Renal pelvis (tissue), 4 donors: ENCODE measurements around the gene VEGFA. TPM values are rescaled to one million over a fixed set of nuclear protein-coding genes. Genes with fewer than 3 reads are reported as not detected.

ENCODE experiments used
- DNase-seq: peaks from one replicate; pipeline ENCODE4 v3.0.0-alpha.2; 2013
- polyA plus RNA-seq, 3 donors: library from polyadenylated mRNA; unstranded; fragments of 120-200 nt; gene quantifications; one replicate each; pipeline ENCODE4 v1.2.1, GENCODE V29; 2013; ENCODE audit not compliant: insufficient read length in 3 of 3

VEGFA gene
- polyA plus RNA-seq, 3 donors, result 276 to 405 (median 349) TPM

DNA sequence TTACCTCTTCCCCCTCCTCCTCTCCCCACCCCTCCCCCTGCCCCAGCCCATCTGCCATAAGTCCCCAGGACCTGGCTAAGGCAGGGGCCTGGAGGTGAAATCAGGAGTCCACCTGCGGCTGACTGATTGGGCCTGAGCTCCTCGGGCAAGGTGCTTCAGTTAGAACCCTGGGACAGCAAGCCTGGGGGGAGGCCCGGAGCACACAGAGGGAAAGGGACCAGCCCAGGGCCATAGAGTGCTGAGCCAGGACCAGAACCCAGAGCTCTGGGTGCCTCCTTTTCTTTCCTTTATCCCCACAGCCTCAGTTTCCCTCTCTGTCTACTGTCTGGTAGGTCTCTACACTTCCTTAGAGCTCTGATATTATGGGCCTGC is 35.7 kb upstream of the VEGFA start:
- no peak for DNase-seq

DNA sequence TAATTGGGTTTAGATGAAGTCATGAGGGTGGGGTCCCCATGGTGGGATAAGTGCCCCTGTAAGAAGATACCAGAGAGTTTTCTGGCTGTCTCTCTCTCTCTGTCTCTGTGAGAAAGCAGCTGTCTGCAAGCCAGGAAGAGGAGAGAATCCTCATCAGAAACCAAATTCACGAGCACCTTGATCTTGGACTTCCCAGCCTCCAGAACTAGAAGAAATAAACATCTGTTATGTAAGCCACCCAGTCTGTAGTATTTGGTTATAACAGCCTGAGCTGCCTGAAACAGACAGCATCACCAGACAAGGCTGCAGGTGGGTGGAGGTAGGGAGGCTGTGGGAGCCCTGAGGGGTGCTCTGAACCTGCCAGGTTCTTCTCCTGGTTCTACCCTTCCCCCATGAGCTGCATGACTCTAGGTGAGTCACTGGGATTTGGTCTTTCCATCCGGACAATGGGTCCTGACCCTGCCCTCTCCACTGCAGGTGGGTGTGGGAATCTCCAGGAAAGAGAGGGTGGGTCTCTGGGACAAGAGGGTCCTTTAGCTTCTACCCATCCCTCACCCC is 34.3 kb upstream of the VEGFA start:
- no peak for DNase-seq

DNA sequence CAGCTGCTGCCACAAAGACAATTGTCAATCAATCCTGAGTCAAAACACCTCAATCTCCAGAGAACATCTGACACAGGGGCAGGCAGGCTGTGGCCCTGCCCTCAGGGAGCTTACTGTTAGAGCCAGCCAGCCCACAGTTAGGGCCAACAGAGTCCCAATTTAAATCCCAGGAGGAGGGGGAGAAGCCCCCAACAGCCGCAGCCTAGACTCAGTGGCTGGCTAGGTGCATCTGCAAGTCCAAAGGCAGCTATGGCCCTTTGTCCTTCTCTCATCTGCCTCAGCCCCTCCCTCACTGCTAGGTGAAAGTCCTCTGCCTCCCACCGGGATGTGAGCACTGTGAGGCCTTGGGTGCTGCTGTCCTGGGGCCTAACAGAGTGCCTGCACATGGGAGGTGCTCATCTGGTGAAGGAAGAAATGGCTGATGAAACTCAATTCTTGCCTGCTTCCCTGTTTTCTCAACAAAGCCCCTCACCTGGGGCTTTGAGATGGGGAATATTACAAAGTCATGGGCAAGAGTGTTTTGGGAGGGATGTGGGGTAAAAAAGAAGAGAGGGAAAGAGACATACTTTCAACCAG is 33.7 kb upstream of the VEGFA start:
- DNase-seq, result no peak

DNA sequence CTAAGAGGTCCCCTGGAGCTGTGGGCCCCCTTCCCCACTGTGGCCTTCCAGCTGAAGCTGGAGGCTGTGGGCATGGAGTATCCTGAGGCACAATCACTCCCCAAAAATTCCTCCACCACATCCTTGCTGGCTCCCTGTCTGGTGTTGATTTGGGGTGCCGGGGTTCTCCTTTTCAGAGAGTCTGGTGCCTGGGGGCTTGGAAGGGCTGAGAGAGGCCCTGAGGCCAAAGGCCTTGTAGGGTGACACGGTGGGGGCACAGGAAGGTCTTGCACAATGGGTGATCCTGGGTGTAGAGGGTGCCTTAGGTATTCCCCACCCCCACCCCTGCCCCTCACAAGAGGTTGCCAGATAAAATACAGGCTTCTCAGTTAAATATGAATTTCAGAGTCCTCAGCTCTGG is 33.2 kb upstream of the VEGFA start:
- DNase-seq, result no peak

DNA sequence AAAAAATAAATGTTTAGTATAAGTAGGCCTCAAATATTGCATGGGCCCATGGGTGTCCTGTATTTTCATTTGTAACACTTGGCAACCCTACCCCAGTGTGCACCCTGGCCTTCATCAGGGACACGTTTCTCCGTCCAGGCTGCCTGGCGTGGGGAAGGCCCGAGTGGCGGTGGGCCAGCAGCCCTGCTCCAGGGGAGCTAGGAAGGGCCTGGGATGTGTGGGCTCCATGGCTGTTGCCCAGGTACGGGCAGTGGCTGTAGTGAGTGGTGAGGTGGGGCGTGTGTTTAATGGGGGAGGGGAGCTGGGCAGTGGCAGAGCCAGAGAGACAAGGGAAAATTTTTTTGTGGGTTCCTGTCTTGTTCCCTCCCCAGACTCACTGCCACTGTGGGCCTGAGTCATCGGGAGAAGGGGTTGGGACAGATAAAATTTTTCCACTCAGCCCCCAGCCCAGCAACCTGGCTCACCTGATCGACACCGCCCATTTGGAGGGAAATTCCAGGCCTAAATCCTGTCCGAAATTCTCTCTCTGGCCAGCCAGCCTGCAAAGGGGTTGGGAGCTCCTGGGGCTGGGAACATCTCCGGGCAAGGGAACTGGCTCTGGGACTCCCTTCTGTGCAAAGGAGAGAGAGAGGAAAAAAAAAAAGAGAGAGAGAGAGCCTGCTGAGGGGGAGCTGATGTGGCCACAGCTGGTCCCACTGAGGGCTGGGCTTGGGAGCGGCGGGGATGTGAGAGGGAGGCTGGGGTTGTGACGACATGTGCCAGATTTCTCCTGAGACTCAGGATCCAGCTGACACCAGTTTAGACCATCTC is 32.5 kb upstream of the VEGFA start:
- no peak for DNase-seq

DNA sequence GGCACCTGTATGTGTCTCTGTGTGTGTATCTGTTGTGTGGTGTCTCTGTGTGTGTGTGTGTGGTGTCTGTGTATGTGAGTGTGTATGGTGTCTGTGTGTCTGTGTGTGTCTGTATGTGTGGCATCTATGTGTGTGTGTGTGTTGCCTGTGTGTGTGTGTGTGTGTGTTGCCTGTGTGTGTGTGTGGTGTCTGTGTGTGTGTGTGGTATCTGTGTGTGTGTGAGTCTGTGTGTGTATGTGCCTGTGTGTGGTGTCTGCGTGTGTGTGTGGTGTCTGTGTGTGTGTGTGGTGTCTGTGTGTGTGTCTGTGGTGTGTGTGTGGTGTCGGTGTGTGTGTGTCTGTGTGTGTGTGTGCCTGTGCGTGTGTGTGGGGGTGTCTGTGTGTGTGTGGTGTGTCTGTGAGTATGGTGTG is 31.7 kb upstream of the VEGFA start:
- DNase-seq, result no peak

DNA sequence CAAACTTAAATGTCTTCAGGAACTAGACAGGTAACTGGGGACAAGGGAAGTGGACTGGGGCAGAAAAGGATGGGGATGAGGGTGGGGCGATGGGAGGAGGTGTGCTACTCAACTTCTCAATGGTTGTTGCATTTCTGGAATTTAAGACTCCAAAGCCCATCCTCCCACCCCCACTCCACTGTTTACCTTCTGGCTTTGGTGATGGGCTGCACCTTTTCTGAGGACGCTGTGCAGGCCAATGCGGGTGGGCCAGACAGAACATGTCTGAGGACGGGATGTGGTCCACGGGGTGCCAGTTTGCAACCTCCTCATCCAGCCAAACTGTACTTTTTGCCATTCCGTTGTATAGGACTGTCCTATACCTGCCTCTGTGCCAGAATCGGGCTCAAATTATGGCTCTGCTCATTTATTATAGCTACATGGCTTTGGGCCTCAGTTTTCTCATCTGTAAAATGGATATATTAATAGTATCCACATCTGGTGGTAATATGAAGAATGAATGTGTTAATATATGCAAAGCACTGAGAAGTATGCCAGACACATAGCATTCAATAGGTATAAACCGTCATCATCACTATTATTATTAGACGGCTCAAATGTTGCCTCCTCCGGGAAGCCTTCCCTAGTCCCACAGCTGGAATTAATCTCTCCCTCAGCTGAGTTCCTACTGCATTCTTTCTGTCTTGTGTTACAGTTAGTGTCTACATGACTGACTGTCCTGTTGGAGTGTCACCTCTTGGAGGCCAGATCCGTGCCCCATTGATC is 31.0 kb upstream of the VEGFA start:
- DNase-seq, result no peak

DNA sequence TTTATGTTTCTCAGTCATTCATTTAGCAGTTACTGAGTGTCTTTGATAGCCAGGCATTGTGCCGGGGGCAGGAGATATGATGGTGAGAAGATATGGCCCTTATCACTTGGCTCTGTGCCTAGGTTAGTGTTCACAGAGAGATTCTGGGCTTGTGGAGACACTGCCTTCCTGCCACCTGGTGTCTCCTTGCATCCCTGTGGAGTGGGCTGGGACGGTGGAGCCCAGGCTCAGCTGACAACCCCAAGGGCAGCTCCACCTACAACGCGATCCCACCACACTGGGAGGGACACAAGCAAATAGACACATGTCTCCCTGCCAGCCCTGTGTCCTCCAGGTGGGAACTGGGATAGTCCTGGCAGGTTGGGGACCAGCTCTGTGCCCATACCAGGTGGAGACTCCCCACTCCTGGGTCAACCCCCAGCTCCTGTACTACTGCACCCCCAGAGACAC is 30.3 kb upstream of the VEGFA start:
- DNase-seq, result no peak

DNA sequence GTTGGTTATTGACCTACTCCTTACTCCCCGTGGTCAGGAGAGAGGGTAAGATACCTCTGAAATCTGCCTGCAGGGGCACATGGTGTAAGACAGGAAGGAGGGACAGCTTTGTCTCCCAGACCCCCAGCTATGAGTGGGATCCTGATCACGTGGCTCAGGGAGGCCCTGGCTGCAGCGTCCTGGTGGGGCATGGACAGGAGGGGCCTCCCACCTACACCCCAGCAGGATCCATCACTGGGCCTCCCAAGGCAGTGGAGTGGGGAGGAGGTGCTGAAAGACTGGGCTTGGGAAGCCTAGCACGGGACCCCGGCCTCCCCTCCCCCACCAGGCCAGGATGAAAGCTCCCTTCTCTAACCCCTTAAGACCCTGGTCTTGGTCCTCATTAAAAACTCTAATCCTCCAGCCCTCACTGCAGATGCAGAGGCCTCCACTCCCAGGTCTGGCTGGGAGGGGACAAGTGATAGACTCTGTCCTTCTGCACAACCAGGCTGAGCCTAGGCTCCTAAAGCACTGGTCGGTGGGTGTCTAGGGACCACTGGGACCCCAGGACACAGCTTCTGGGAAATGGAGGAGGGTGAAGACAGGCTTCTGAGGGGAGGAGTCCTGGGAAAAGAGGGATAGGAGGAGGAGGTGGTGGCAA is 29.6 kb upstream of the VEGFA start:
- DNase-seq, result no peak

DNA sequence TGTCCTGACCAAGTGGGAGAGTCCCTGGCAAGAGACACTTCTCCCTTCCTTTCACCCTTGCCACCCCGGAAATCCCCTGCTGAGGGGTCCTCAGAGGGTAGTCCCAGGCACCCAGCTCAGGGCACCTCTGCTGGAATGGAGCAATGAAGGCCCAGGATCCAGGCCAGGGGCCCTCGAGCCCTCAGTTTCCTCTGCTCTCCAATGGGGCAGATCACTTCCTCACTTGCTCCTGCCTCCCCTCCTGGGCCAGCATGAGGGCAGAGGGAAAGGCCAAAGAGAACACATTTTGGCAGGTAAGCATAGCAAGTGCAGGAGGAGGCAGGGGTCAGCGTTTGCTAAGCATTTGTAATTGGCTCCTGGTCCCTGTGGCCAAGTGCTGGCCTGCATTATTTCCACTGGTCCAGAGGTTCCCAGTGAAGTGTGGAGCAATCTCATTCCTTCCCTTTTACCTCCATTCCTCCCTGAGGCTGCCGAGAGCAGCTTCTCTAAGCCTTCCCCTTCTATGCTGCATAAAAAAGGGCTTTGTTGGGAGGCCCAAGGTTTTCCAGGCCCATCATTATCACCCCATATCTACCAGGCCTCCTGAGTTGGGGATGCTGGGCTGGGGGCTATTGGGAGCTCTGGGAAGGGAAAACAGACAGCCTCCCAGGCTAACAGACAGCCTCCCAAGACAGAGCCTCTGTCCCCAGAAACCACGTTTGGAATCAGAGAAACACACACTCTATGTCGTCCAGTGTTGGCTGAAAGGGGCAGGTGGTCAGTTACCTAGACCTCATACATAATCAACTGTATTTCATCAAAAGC is 28.8 kb upstream of the VEGFA start:
- DNase-seq, result no peak

DNA sequence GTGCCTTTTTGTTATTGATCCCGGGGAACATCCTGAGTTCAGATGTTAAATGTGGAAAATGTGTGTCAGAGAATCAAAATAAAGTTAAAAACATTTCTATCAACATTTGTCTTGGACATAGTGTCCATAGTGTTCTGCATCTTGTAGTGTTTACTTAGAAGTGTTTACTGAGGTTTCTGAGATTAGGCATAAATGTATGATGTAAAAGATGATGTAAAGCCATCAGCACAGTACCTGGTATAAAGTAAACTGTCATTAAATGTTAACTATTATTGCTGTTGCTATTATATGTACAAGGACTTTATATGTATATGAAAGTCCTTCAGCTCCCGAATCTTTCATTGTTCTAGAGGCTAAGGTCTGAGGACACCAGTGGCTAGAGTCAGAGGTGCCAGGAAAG is 28.2 kb upstream of the VEGFA start:
- no peak for DNase-seq

DNA sequence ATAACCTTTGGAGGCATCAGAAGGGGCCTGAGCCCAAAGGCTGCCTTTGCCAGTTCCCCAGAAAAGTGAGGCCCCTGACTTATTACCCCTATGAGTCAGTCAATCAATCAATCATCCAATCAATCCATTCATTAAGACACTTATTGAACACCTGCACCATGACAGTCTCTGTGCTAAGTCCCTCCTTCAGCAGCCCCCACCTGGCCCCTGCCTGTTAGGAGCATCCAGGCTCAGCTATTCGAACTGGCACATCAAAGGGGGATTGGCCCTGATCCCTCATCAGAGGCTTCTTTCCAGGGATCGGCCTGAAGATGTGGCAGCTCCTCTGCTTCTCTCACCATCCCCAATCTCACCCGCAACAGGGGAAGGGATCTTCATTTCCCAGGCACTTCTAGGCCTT is 27.7 kb upstream of the VEGFA start:
- DNase-seq, result no peak

DNA sequence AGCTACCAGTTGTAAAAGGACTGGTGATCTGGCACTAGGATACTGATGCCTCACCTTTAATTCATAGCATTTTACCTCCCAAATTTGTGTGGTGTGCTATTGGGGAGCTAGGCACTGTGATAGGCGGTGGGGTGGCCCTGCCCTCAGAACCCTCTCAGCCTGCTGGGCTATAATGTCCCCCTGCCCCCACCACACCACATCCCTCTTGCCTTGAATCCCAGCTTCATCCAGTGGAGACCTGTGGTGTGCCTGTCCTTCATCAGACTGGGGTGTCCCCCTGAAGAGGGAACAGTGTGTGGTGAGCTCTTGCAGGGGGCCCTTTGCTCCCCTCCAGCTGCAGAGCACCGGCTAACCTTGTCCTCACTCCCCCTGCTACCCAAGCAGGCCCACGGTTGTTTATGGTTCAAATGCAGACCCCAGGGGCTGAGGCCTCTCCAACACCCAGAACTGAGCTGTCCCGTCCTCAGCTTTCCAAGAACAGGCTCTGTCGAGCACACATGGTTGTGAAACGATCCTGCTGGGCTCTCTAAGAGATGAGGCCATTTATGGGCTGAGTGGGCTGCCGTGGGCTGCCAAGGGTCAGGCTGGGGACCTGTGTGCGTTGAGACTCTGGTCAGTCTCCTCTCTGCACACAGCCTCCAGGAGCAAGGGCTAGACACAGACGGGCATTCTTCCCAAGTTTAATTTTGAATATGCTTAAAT is 26.9 kb upstream of the VEGFA start:
- DNase-seq, result no peak

DNA sequence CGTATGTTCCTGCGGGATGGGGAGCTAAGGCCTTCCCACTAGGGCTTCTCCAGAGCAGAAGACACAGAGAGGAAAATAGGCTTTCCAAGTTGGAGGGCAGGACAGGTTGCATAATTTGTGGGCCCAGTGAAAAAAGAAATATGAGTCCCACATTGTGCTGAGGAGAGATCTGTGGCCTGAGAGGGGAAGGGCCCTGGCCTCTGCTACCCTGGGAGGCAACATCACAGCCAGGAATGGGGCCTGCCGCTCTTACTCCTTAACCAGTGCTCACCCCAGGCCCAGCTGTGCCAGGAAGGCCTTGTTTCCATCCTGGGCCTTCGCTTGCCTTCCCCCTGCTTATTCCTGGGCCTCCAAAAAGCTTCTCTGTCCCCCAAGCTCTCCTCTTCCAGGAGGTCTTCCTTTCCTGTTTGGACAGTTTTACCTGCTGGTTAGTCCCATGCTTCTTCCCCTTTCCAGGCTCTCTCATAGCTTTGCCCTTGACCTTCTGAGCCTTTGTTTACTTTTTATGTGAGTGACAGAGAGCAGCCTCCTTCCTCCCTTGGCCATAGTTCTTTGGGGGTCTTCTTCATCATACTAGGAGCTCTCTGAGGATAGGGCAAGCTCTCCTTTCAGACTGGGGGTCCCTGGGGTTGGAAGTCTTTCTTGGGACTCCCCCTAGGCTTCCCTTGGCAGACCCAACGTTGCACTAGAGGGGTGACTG is 26.2 kb upstream of the VEGFA start:
- DNase-seq, result no peak

DNA sequence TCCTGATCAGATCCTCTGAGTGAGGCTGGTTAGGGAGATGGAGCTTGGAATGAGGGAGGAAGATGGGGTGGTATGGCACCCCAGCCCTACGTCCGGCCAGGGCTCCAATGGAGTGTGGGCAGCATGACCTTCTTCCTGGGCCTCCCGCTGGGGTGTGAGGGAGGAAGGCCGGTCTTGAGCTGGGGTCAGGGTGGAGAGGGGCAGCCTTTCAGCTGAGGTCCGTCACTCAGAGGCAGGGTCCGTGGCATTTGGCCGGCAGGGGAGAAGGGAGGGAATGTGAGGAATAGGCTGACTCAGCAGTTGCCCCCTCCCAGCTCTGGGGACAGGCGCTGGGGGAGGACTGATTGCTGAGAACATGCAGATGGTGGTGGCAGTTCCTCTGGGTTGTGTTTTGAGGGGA is 25.5 kb upstream of the VEGFA start:
- no peak for DNase-seq

DNA sequence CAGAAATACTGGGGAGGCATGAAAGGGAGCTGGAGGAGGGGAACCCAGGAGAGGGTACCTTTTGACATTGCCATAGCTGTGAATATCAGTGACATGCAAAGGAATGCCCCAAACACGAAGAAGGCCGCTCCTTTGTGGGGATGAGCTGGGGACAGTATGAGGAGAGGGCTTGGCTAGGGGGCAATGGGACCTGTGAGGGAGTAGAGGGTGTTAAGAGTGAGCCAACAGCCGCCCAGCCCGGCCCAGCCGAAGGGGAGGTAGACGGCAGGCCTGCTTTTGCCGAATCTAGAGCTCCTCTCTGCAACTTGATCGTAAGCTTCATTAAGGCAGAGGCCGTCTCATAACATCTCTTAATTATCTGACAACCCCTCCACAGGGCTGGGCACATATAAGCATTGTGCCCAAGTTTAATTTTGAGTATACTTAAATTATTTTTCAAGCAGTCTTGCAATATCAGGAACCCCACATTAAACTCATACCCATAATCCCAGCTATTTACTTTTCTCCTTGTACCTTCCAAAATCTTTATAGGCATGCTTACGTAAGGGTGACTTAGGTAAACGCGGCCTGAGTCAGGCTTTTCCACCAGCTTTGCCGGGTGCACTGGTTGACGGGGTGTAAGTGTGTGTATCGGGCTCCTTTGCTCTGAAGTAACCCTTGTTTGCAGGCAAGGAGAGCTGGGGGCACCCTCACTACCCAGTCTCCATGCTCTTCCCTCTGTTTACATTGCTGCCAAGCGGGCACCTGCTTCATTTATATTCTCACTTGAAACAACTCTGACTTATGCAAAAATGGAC is 24.9 kb upstream of the VEGFA start:
- DNase-seq, result no peak

DNA sequence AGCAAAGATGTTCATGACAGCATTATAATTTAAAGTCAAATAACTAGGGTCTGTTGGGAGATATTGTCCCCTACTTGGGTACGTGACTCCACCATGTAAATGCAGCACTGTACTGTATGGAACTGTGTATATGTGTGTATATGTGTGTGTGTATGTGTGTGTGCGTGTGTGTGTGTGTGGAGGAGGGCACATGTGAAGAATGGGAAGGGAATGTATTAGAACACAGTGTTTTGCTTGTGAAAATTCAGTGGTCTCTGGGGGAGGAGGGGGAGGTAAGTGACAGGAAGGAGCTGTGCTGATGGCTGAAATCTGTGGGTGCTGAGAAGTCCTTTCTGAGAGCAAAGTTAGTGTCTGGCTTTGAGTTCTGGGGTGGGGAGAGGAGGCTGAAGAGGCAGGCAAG is 23.9 kb upstream of the VEGFA start:
- DNase-seq, result no peak

DNA sequence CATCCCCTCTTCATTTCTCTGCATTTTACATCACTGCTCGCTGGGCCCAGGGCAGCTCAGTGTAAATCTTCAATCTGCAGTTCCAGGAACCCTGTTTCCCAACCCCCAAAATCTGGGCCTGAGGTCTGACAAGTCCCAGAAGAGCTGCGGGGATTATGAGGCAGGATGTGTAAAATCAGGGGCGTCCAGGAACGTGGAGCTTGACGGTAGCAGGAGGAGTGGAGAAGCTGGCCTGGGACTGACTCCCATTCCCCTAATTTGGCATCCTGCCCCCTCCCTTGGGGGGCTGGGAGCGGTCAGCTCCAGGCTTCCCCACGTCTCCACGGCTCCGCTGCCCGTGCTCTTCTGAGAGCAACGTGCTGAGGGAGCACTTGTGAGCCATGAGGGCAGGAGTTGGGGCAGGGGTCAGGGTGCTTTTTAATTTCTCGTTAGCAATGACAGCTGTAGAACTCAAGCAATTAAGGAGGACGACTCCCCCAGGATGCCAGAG is 23.4 kb upstream of the VEGFA start:
- peak; percentile 61 for DNase-seq

DNA sequence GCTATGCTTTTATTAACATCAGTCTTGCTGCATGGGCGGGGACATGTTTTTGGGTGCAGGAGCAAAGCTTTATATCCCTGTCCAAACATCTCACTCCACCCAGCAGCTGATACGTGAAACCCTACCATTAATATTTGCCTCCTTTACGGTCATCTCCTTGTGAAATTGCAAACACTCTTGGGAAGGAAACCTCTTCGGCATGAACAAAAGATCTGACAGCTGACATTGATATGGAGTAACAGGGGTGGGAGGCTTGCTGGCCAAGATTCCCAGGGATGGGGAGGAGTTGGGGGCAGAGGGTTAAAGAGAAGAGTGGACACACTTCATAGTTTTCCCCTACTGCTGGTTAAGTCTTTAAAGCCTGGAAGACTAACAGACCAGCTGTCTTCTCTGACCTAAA is 22.2 kb upstream of the VEGFA start:
- no peak for DNase-seq
